ENCODE measurements around the gene ZYG11A. TPM values are rescaled to one million over a fixed set of nuclear protein-coding genes. Genes with fewer than 3 reads are reported as not detected.

Gene ZYG11A
- total RNA-seq, 1 donor from 2014 or later: 1.5 TPM

- no peak for TF ChIP-seq CTCF (IDR thresholded peaks at IDR 0.05)
- no peaks in the 10 kb centered on the region for H3K9me3 Mint-ChIP-seq
- POLR2A ChIA-PET: no interaction called here
- peaks cover 7% of the 10 kb centered on the region for H3K36me3 Mint-ChIP-seq (ENCODE audit: low read depth)
- H3K4me1 Mint-ChIP-seq: no peaks in the 10 kb centered on the region
- no peak for ATAC-seq (ENCODE audit: low read depth)
- no peak overlapping the region for H3K4me3 Mint-ChIP-seq
- H3K27ac Mint-ChIP-seq: no peak overlapping the region
- intact Hi-C loops (cut with micrococcal nuclease): no loop called here
- no peaks in the 10 kb centered on the region for H3K27me3 Mint-ChIP-seq
- DNase-seq: no peak
- CTCF ChIA-PET: no interaction called here
Measured at GRCh38 chr1:52907068-52907811, 64.7 kb downstream of the ZYG11A start.

- DNase-seq: no peak
- no peak for ATAC-seq (ENCODE audit: low read depth)
- Mint-ChIP-seq H3K36me3 (ENCODE audit: low read depth) (peaks cover 7% of the 10 kb centered on the region), H3K27me3 (no peaks in the 10 kb centered on the region), H3K4me3 (no peak overlapping the region), H3K9me3 (no peaks in the 10 kb centered on the region), H3K4me1 (no peaks in the 10 kb centered on the region), H3K27ac (no peak overlapping the region)
- CTCF ChIA-PET: no interaction called here
- TF ChIP-seq CTCF (IDR thresholded peaks at IDR 0.05): no peak
- intact Hi-C loops (cut with micrococcal nuclease): no loop called here
- POLR2A ChIA-PET: no interaction called here
Measured at GRCh38 chr1:52907812-52908153, 65.2 kb downstream of the ZYG11A start.

DNA sequence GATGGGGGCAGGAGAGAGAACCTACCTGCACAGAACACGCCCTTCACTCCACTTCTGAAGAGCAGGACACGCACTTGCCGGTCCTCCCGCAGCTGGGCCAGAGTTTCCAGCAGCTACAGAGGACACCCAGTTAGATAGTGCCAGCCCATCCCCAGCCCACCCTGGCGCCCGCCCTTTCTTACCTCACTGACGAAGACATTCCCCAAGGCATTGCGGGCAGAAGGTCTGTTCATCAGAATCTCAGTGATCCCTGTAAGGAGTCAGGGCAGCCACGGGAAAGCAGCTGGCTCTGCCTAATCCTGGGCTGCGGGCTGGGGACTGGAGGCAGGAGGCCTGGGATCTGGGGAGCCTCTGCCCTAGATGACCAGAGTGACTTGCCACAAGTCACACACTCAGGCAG is 69.0 kb downstream of the ZYG11A start:
- no peak for DNase-seq
- H3K36me3 Mint-ChIP-seq (ENCODE audit: low read depth): peaks cover 9% of the 10 kb centered on the region
- no peak overlapping the region for H3K27ac Mint-ChIP-seq
- no peaks in the 10 kb centered on the region for H3K9me3 Mint-ChIP-seq
- ATAC-seq (ENCODE audit: low read depth): no peak
- H3K27me3 Mint-ChIP-seq: no peaks in the 10 kb centered on the region
- no peak for TF ChIP-seq CTCF (IDR thresholded peaks at IDR 0.05)
- intact Hi-C loops (cut with micrococcal nuclease): no loop called here
- no peak overlapping the region for H3K4me3 Mint-ChIP-seq
- ChIA-PET POLR2A (no interaction called here), CTCF (no interaction called here)
- H3K4me1 Mint-ChIP-seq: no peaks in the 10 kb centered on the region

- peaks cover 2% of the 10 kb centered on the region for H3K36me3 Mint-ChIP-seq (ENCODE audit: low read depth)
- no peak overlapping the region for H3K27ac Mint-ChIP-seq
- ChIA-PET POLR2A (no interaction called here), CTCF (no interaction called here)
- H3K27me3 Mint-ChIP-seq: no peaks in the 10 kb centered on the region
- H3K4me1 Mint-ChIP-seq: no peaks in the 10 kb centered on the region
- intact Hi-C loops (cut with micrococcal nuclease): no loop called here
- DNase-seq: no peak
- no peak for TF ChIP-seq CTCF (IDR thresholded peaks at IDR 0.05)
- no peak overlapping the region for H3K4me3 Mint-ChIP-seq
- ATAC-seq (ENCODE audit: low read depth): no peak
- H3K9me3 Mint-ChIP-seq: no peaks in the 10 kb centered on the region
Measured at GRCh38 chr1:52913014-52913413, 70.5 kb downstream of the ZYG11A start.

GRCh38 chr1:52913537-52913936 is 71.0 kb downstream of the ZYG11A start:
- intact Hi-C loops (cut with micrococcal nuclease): no loop called here
- no peaks in the 10 kb centered on the region for H3K9me3 Mint-ChIP-seq
- no peak overlapping the region for H3K4me3 Mint-ChIP-seq
- H3K4me1 Mint-ChIP-seq: no peaks in the 10 kb centered on the region
- no peak overlapping the region for H3K27ac Mint-ChIP-seq
- POLR2A ChIA-PET: no interaction called here
- TF ChIP-seq CTCF (IDR thresholded peaks at IDR 0.05): no peak
- no peaks in the 10 kb centered on the region for H3K27me3 Mint-ChIP-seq
- H3K36me3 Mint-ChIP-seq (ENCODE audit: low read depth): peaks cover 2% of the 10 kb centered on the region
- ATAC-seq (ENCODE audit: low read depth): no peak
- DNase-seq: no peak
- CTCF ChIA-PET: no interaction called here

All from activated B cell treated with CpG ODN at 0.5 μM for 24 hours (primary cell).